ENCODE data around the gene CRABP2. TPM values are rescaled to one million over a fixed set of nuclear protein-coding genes. Genes with fewer than 3 reads are reported as not detected.

Gene CRABP2
- total and polyA plus RNA-seq, 10 donors: 1.2 to 13.1 (median 3.7) TPM

GRCh38 chr1:156673387-156674121, 31.8 kb downstream of the CRABP2 start:
- H3K4me3 ChIP-seq: peak overlapping the region in 6 of 8 donors; percentile 25 to 73 (median 56)

GRCh38 chr1:156671804-156672203, 33.6 kb downstream of the CRABP2 start:
- Histone ChIP-seq H3K4me3 (no peak overlapping the region), H3K9me3 (no peaks in the 10 kb centered on the region), H3K27ac (peak overlapping the region in 4 of 8 donors; percentile 0 to 87 (median 84)), H3K27me3 (replicated peaks in 1 of 7) (peaks cover 0 to 33% (median 9%) of the 10 kb centered on the region in 7 donors), H3K4me1 (peaks cover 10 to 93% (median 57%) of the 10 kb centered on the region in 6 donors), H3K36me3 (peaks cover 0 to 32% (median 0%) of the 10 kb centered on the region in 6 donors)
- no peak for TF ChIP-seq POLR2AphosphoS5 (IDR thresholded peaks at IDR 0.05)
- TF ChIP-seq POLR2A (IDR thresholded peaks at IDR 0.05): no peak
- TF ChIP-seq CTCF (IDR thresholded peaks at IDR 0.05 in 8 of 11, conservative IDR thresholded peaks at IDR 0.05 in 3 of 11): no peak
- no peak for DNase-seq
- 90 to 95% (median 94%) methylated on average over 2 of the region's 2 CpGs for WGBS, 5 donors
- intact Hi-C loops (cut with DNase I; ENCODE audit: low total_unique reads): no loop called here

More at GRCh38 chr1:156673387-156674121, 31.8 kb downstream of the CRABP2 start:
- no peaks in the 10 kb centered on the region for H3K9me3 ChIP-seq
- no peak for DNase-seq
- H3K36me3 ChIP-seq: peaks cover 0 to 32% (median 0%) of the 10 kb centered on the region in 6 donors
- H3K27ac ChIP-seq: peak overlapping the region in 7 of 8 donors; percentile 26 to 87 (median 82)
- WGBS, 5 donors: 64 to 68% (median 65%) methylated on average over 7 to 8 of the region's 8 CpGs
- peaks cover 3 to 93% (median 62%) of the 10 kb centered on the region in 6 donors for H3K4me1 ChIP-seq
- intact Hi-C loops (cut with DNase I; ENCODE audit: low total_unique reads): no loop called here
- TF ChIP-seq POLR2AphosphoS5 (IDR thresholded peaks at IDR 0.05) (peak in 2 of 3 donors; percentile 44 to 48), POLR2A (IDR thresholded peaks at IDR 0.05) (no peak)
- H3K27me3 ChIP-seq (replicated peaks in 1 of 7): peaks cover 0 to 51% (median 23%) of the 10 kb centered on the region in 7 donors

- H3K4me1 ChIP-seq: peaks cover 12 to 95% (median 63%) of the 10 kb centered on the region in 6 donors
- no peak for DNase-seq
- H3K4me3 ChIP-seq: no peak overlapping the region
- H3K27me3 ChIP-seq (replicated peaks in 1 of 7): peaks cover 0 to 23% (median 0%) of the 10 kb centered on the region in 7 donors
- TF ChIP-seq POLR2AphosphoS5 (IDR thresholded peaks at IDR 0.05): no peak
- no peak for TF ChIP-seq POLR2A (IDR thresholded peaks at IDR 0.05)
- no peak for TF ChIP-seq CTCF (IDR thresholded peaks at IDR 0.05 in 8 of 11, conservative IDR thresholded peaks at IDR 0.05 in 3 of 11)
- H3K9me3 ChIP-seq: no peaks in the 10 kb centered on the region
- 61 to 93% (median 68%) methylated on average over 4 of the region's 4 CpGs for WGBS, 5 donors
- peaks cover 0 to 32% (median 0%) of the 10 kb centered on the region in 6 donors for H3K36me3 ChIP-seq
- peak overlapping the region; percentile 13 to 87 (median 79) for H3K27ac ChIP-seq
- intact Hi-C loops (cut with DNase I; ENCODE audit: low total_unique reads): no loop called here
These were observed 34.6 kb downstream of the CRABP2 start for GRCh38 chr1:156670791-156671190.

GRCh38 chr1:156670359-156670758, 35.0 kb downstream of the CRABP2 start:
- Histone ChIP-seq H3K9me3 (no peaks in the 10 kb centered on the region), H3K4me3 (no peak overlapping the region), H3K36me3 (peaks cover 0 to 32% (median 0%) of the 10 kb centered on the region in 6 donors), H3K27ac (peak overlapping the region; percentile 35 to 87 (median 79)), H3K27me3 (replicated peaks in 1 of 7) (peaks cover 0 to 19% (median 0%) of the 10 kb centered on the region in 7 donors), H3K4me1 (peaks cover 16 to 96% (median 68%) of the 10 kb centered on the region in 6 donors)
- DNase-seq: no peak
- 56 to 69% (median 66%) methylated on average over 6 of the region's 6 CpGs for WGBS, 5 donors
- intact Hi-C loops (cut with DNase I; ENCODE audit: low total_unique reads): no loop called here
- no peak for TF ChIP-seq POLR2A (IDR thresholded peaks at IDR 0.05)
- no peak for TF ChIP-seq POLR2AphosphoS5 (IDR thresholded peaks at IDR 0.05)
- no peak for TF ChIP-seq CTCF (IDR thresholded peaks at IDR 0.05 in 8 of 11, conservative IDR thresholded peaks at IDR 0.05 in 3 of 11)
